ENCODE results near the gene NHLH1.

DNA sequence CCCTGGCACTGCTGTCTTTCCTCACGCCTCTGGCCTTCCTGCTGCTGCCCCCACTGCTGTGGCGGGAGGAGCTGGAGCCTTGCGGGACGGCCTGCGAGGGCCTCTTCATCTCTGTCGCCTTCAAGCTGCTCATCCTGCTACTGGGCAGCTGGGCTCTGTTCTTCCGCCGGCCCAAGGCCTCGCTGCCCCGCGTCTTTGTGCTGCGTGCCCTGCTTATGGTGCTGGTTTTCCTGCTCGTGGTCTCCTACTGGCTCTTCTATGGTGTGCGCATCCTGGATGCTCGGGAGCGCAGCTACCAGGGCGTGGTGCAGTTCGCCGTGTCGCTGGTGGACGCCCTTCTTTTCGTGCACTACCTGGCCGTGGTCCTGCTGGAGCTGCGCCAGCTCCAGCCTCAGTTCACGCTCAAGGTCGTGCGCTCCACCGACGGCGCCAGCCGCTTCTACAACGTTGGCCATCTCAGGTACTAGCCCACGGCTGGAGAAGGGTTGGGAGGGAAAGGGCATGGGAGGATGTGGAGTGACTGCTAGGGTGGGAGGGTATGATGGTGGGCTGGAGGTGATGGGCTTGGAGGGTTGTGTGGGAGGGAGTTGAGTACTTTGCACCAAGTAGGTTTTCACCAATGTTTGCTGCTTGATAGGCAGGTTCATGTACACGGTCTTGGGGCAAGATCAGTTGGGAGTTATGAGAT is 52.4 kb downstream of the NHLH1 start:
- TF ChIP-seq, protein P1, sequence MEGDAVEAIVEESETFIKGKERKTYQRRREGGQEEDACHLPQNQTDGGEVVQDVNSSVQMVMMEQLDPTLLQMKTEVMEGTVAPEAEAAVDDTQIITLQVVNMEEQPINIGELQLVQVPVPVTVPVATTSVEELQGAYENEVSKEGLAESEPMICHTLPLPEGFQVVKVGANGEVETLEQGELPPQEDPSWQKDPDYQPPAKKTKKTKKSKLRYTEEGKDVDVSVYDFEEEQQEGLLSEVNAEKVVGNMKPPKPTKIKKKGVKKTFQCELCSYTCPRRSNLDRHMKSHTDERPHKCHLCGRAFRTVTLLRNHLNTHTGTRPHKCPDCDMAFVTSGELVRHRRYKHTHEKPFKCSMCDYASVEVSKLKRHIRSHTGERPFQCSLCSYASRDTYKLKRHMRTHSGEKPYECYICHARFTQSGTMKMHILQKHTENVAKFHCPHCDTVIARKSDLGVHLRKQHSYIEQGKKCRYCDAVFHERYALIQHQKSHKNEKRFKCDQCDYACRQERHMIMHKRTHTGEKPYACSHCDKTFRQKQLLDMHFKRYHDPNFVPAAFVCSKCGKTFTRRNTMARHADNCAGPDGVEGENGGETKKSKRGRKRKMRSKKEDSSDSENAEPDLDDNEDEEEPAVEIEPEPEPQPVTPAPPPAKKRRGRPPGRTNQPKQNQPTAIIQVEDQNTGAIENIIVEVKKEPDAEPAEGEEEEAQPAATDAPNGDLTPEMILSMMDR (conservative IDR thresholded peaks at IDR 0.05): no peak
- TF ChIP-seq EZH2 (IDR thresholded peaks at IDR 0.05; ENCODE audit: low read depth): no peak

Data from PC-9 (cell line).